ENCODE measurements around the gene SPTB.

DNA sequence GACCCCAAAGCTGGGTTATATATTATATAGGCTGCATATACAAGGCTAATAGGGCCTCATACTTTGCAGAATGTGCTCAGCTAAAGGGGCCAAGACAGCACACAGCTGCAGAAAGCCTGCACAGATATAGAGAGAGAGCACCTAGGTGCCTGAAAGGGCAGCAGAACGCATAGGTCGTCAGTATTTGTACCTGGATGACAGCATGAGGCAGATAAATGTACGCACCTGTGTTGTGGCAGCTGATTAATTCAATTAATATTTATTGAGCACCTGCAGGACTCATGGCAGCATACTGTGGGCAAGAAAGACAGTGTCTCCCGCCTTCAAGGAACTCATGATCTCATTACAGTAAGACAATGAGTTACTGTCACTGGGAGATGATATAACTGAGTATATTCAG lies 33.4 kb downstream of the SPTB start:
- TF ChIP-seq CTCF (IDR thresholded peaks at IDR 0.05): no peak
- TF ChIP-seq POLR2A (IDR thresholded peaks at IDR 0.05): no peak
- no peak for TF ChIP-seq POLR2AphosphoS5 (IDR thresholded peaks at IDR 0.05; ENCODE audit: insufficient read depth in 1 of 2, low read depth in 1 of 2)
